GM23338 (cell line): ENCODE data around the gene MAP2K3. TPM values are rescaled to one million over a fixed set of nuclear protein-coding genes. Genes with fewer than 3 reads are reported as not detected.

Source experiments
- ATAC-seq: fragments of 200-7000 bp; cut with Tn5 transposase; 3 replicates; pipeline ENCODE4 v1.9.1; 2020
- DNase-seq: peaks from one replicate; pipeline ENCODE4 v3.0.0-alpha.2; 2015; ENCODE audit warnings: low spot score
- H2AFZ ChIP-seq: fragments of 200-600 bp; sonication (generic); 2 replicates; pipeline ENCODE4 v1.8.0; 2016; ENCODE audit warnings: antibody characterized with exemption, mild to moderate bottlenecking, moderate library complexity
- H3F3A ChIP-seq: fragments of 200-600 bp; sonication (generic); replicated peaks from 2 replicates; pipeline ENCODE4 v1.8.0; 2017; ENCODE audit warnings: antibody characterized with exemption, mixed run types, low read depth
- H3K27ac ChIP-seq: fragments of 200-600 bp; sonication (generic); 2 replicates; pipeline ENCODE4 v1.6.1; 2016; ENCODE audit warnings: low read depth
- H3K27me3 ChIP-seq: fragments of 200-600 bp; sonication (generic); 2 replicates; pipeline ENCODE4 v1.8.0; 2016; ENCODE audit warnings: mild to moderate bottlenecking, mixed run types, moderate library complexity; ENCODE audit not compliant: insufficient read depth
- H3K36me3 ChIP-seq: fragments of 200-600 bp; sonication (generic); 2 replicates; pipeline ENCODE4 v1.8.0; 2016; ENCODE audit warnings: mild to moderate bottlenecking; ENCODE audit not compliant: insufficient read depth
- H3K4me1 ChIP-seq: fragments of 200-600 bp; sonication (generic); 2 replicates; pipeline ENCODE4 v1.8.0; 2016; ENCODE audit warnings: mild to moderate bottlenecking, moderate library complexity; ENCODE audit not compliant: insufficient read depth
- H3K4me2 ChIP-seq: fragments of 200-600 bp; sonication (generic); 2 replicates; pipeline ENCODE4 v1.7.1; 2017; ENCODE audit warnings: mixed run types
- H3K4me3 ChIP-seq: fragments of 200-600 bp; sonication (generic); 2 replicates; pipeline ENCODE4 v1.6.1; 2016; ENCODE audit warnings: mixed run types
- H3K79me2 ChIP-seq: fragments of 200-600 bp; sonication (generic); replicated peaks from 2 replicates; pipeline ENCODE4 v1.8.0; 2017; ENCODE audit warnings: mild to moderate bottlenecking; ENCODE audit not compliant: insufficient read depth
- H3K9me2 ChIP-seq: fragments of 200-600 bp; sonication (generic); 2 replicates; pipeline ENCODE4 v1.8.0; 2017; ENCODE audit not compliant: insufficient read depth
- H4K20me1 ChIP-seq: fragments of 200-600 bp; sonication (generic); replicated peaks from 2 replicates; pipeline ENCODE4 v1.8.0; 2017; ENCODE audit warnings: mild to moderate bottlenecking; ENCODE audit not compliant: insufficient read depth
- H3K27ac Mint-ChIP-seq: 2 replicates; pipeline ENCODE4 v1.8.0; 2020; ENCODE audit warnings: inconsistent platforms, mild to moderate bottlenecking, moderate library complexity, mixed read lengths
- H3K27me3 Mint-ChIP-seq: 3 replicates; pipeline ENCODE4 v1.8.0; 2022; ENCODE audit warnings: low read depth, mild to moderate bottlenecking, moderate library complexity, mixed read lengths, inconsistent platforms; ENCODE audit not compliant: insufficient read depth, poor library complexity
- H3K36me3 Mint-ChIP-seq: 3 replicates; pipeline ENCODE4 v1.8.0; 2021; ENCODE audit warnings: low read depth, mild to moderate bottlenecking, inconsistent platforms, moderate library complexity, mixed read lengths
- H3K4me1 Mint-ChIP-seq: 3 replicates; pipeline ENCODE4 v1.8.0; 2020; ENCODE audit warnings: mild to moderate bottlenecking, inconsistent platforms, mixed read lengths
- H3K4me3 Mint-ChIP-seq: 3 replicates; pipeline ENCODE4 v1.8.0; 2021; ENCODE audit warnings: moderate library complexity, mild to moderate bottlenecking, inconsistent platforms, mixed read lengths
- H3K9me3 Mint-ChIP-seq: 3 replicates; pipeline ENCODE4 v1.8.0; 2020; ENCODE audit warnings: moderate library complexity, mild to moderate bottlenecking, inconsistent platforms, mixed read lengths
- CREB1 ChIP-seq: fragments of 250-450 bp; sonication (Bioruptor Pico); IDR thresholded peaks from 2 replicates; pipeline ENCODE4 v1.5.0; 2020; ENCODE audit warnings: low read depth, mild to moderate bottlenecking, moderate library complexity
- EZH2 ChIP-seq: fragments of 200-600 bp; sonication (generic); IDR thresholded peaks from one replicate; pipeline ENCODE4 v1.8.0; 2017; ENCODE audit warnings: antibody characterized with exemption, mild to moderate bottlenecking, low read depth; ENCODE audit not compliant: unreplicated experiment
- EZH2phosphoT487 ChIP-seq: fragments of 200-600 bp; sonication (generic); IDR thresholded peaks from one replicate; pipeline ENCODE4 v1.8.1; 2018; ENCODE audit warnings: antibody characterized with exemption; ENCODE audit not compliant: unreplicated experiment
- NANOG ChIP-seq: IDR thresholded peaks from 2 replicates; pipeline ENCODE4 v1.6.1; 2016; ENCODE audit warnings: antibody characterized with exemption, borderline replicate concordance
- POLR2AphosphoS5 ChIP-seq: IDR thresholded peaks from 2 replicates; pipeline ENCODE4 v1.6.1; 2016; ENCODE audit warnings: antibody characterized with exemption, low read depth
- STAT1 ChIP-seq: IDR thresholded peaks from one replicate; pipeline ENCODE4 v1.6.1; 2016; ENCODE audit warnings: antibody characterized with exemption; ENCODE audit not compliant: unreplicated experiment
- ZNF114 ChIP-seq: fragments of 250-450 bp; sonication (Bioruptor Pico); IDR thresholded peaks from 2 replicates; pipeline ENCODE4 v1.5.0; 2020; ENCODE audit warnings: mild to moderate bottlenecking, moderate library complexity
- ZNF331 ChIP-seq: fragments of 250-450 bp; sonication (Bioruptor Pico); IDR thresholded peaks from 2 replicates; pipeline ENCODE4 v1.5.0; 2020; ENCODE audit warnings: low read depth, mild to moderate bottlenecking, moderate library complexity
- ZNF462 ChIP-seq: fragments of 250-450 bp; sonication (Bioruptor Pico); IDR thresholded peaks from 2 replicates; pipeline ENCODE4 v1.5.0; 2020; ENCODE audit warnings: mild to moderate bottlenecking, moderate library complexity
- polyA plus RNA-seq: library from polyadenylated mRNA; unstranded; fragments of >200 nt; fragmentation: Nextera tagmentation; extraction: Ambion mirVana; gene quantifications from 2 replicates; pipeline ENCODE4 v1.2.1, GENCODE V29; 2016
- total RNA-seq: library from RNA; depleted of rRNA; stranded (reverse); fragments of >200 nt; shearing (Covaris generic); gene quantifications from 2 replicates; pipeline ENCODE4 v1.2.3, GENCODE V29; 2014
- TF ChIP-seq, protein P1 (sequence below), 2 experiments: fragments of 200-600 bp in 1 of 2; sonication (generic) in 1 of 2; conservative IDR thresholded peaks; 2 replicates each; pipeline versions ENCODE4 v1.5.1 to v1.6.1; 2016 to 2017; ENCODE audit warnings: antibody characterized with exemption in 2 of 2, low read depth in 2 of 2, mild to moderate bottlenecking in 2 of 2, moderate library complexity in 1 of 2
- TF ChIP-seq, protein P2 (sequence below): IDR thresholded peaks from one replicate; pipeline ENCODE4 v1.6.1; 2018; ENCODE audit warnings: antibody characterized with exemption; ENCODE audit not compliant: unreplicated experiment
- TF ChIP-seq, protein P3 (sequence below): IDR thresholded peaks from 2 replicates; pipeline ENCODE4 v1.6.1; 2016; ENCODE audit warnings: antibody characterized with exemption

Gene MAP2K3
- total and polyA plus RNA-seq, 2 experiments from 2014 or later: 28.5 to 31.7 TPM

GRCh38 chr17:21279198-21279535, 5.3 kb upstream of the MAP2K3 start:
- Histone ChIP-seq H3F3A (0 out of 2 replicates have a peak, but pooled peaks cover 3% of the 10 kb centered on the region), H3K27me3 (peaks cover 55% of the 10 kb centered on the region), H3K27ac (no peak overlapping the region), H3K4me1 (peaks cover 10% of the 10 kb centered on the region), H3K4me2 (no peak overlapping the region), H3K4me3 (no peak overlapping the region), H3K36me3 (no peaks in the 10 kb centered on the region), H3K9me2 (no peaks in the 10 kb centered on the region), H2AFZ (no peak overlapping the region), H3K79me2 (no peaks in the 10 kb centered on the region), H4K20me1 (no peaks in the 10 kb centered on the region)
- DNase-seq (no peak), ATAC-seq (no peak)
- Mint-ChIP-seq H3K4me3 (no peak overlapping the region), H3K27ac (no peak overlapping the region), H3K9me3 (peaks cover 3% of the 10 kb centered on the region; the same call in 1 of the 3 replicates), H3K27me3 (peaks cover 52% of the 10 kb centered on the region), H3K4me1 (peaks cover 10% of the 10 kb centered on the region), H3K36me3 (no peaks in the 10 kb centered on the region; the same call in 2 of the 3 replicates)
- TF ChIP-seq NANOG: no peak
- TF ChIP-seq CREB1 (CRISPR knock-in tag): no peak
- TF ChIP-seq, protein P1, sequence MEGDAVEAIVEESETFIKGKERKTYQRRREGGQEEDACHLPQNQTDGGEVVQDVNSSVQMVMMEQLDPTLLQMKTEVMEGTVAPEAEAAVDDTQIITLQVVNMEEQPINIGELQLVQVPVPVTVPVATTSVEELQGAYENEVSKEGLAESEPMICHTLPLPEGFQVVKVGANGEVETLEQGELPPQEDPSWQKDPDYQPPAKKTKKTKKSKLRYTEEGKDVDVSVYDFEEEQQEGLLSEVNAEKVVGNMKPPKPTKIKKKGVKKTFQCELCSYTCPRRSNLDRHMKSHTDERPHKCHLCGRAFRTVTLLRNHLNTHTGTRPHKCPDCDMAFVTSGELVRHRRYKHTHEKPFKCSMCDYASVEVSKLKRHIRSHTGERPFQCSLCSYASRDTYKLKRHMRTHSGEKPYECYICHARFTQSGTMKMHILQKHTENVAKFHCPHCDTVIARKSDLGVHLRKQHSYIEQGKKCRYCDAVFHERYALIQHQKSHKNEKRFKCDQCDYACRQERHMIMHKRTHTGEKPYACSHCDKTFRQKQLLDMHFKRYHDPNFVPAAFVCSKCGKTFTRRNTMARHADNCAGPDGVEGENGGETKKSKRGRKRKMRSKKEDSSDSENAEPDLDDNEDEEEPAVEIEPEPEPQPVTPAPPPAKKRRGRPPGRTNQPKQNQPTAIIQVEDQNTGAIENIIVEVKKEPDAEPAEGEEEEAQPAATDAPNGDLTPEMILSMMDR (conservative IDR thresholded peaks at IDR 0.05; ENCODE audit: low read depth in 2 of 2): no peak
- no peak for TF ChIP-seq STAT1
- TF ChIP-seq, protein P2, sequence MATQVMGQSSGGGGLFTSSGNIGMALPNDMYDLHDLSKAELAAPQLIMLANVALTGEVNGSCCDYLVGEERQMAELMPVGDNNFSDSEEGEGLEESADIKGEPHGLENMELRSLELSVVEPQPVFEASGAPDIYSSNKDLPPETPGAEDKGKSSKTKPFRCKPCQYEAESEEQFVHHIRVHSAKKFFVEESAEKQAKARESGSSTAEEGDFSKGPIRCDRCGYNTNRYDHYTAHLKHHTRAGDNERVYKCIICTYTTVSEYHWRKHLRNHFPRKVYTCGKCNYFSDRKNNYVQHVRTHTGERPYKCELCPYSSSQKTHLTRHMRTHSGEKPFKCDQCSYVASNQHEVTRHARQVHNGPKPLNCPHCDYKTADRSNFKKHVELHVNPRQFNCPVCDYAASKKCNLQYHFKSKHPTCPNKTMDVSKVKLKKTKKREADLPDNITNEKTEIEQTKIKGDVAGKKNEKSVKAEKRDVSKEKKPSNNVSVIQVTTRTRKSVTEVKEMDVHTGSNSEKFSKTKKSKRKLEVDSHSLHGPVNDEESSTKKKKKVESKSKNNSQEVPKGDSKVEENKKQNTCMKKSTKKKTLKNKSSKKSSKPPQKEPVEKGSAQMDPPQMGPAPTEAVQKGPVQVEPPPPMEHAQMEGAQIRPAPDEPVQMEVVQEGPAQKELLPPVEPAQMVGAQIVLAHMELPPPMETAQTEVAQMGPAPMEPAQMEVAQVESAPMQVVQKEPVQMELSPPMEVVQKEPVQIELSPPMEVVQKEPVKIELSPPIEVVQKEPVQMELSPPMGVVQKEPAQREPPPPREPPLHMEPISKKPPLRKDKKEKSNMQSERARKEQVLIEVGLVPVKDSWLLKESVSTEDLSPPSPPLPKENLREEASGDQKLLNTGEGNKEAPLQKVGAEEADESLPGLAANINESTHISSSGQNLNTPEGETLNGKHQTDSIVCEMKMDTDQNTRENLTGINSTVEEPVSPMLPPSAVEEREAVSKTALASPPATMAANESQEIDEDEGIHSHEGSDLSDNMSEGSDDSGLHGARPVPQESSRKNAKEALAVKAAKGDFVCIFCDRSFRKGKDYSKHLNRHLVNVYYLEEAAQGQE: no peak
- TF ChIP-seq POLR2AphosphoS5: no peak
- no peak for TF ChIP-seq ZNF331 (CRISPR knock-in tag)
- TF ChIP-seq ZNF462: no peak
- no peak for TF ChIP-seq ZNF114
- TF ChIP-seq EZH2phosphoT487: no peak
- TF ChIP-seq, protein P3, sequence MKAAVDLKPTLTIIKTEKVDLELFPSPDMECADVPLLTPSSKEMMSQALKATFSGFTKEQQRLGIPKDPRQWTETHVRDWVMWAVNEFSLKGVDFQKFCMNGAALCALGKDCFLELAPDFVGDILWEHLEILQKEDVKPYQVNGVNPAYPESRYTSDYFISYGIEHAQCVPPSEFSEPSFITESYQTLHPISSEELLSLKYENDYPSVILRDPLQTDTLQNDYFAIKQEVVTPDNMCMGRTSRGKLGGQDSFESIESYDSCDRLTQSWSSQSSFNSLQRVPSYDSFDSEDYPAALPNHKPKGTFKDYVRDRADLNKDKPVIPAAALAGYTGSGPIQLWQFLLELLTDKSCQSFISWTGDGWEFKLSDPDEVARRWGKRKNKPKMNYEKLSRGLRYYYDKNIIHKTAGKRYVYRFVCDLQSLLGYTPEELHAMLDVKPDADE: no peak
- no peak for TF ChIP-seq EZH2
